Measurements from ENCODE around the gene PHEX. TPM values are rescaled to one million over a fixed set of nuclear protein-coding genes. Genes with fewer than 3 reads are reported as not detected.

Gene PHEX
- total RNA-seq, 1 donor from 2014 or later, result 4.2 TPM

DNA sequence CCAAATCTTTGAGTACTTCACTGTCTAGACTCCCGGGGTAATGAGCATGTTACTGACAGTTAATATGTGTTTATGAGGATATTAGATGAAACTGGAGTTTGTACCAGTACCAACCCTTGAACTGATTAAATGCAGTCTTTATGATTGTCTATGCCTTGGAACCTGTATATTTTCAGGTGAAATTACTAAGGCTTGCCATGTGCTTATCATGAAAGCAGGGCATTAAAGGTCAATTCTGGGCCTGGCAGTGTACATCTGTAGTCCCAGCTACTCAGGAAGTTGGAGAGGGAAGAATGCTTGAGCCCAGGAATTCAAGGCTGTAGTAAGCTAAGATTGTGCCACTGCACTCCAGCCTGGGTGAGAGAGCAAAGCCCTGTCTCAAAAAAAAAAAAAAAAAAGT, 27.6 kb downstream of the PHEX start:
- Histone ChIP-seq H3K9me3 (ENCODE audit: control insufficient read depth in 3 of 3, low read length in 3 of 3) (no peaks in the 10 kb centered on the region), H3K4me1 (ENCODE audit: control insufficient read depth in 3 of 3, insufficient read depth in 3 of 3, low read length in 3 of 3) (no peaks in the 10 kb centered on the region), H3K9ac (ENCODE audit: low read depth in 1 of 3, low read length in 3 of 3) (no peak overlapping the region), H3K4me3 (ENCODE audit: low read length in 3 of 3) (no peak overlapping the region), H3K36me3 (ENCODE audit: control insufficient read depth in 3 of 3, insufficient read depth in 3 of 3, low read length in 3 of 3) (no peaks in the 10 kb centered on the region), H3K27me3 (ENCODE audit: control insufficient read depth in 3 of 3, insufficient read depth in 3 of 3, low read length in 3 of 3) (no peaks in the 10 kb centered on the region), H3K27ac (ENCODE audit: low read depth, low read length) (no peak overlapping the region)

DNA sequence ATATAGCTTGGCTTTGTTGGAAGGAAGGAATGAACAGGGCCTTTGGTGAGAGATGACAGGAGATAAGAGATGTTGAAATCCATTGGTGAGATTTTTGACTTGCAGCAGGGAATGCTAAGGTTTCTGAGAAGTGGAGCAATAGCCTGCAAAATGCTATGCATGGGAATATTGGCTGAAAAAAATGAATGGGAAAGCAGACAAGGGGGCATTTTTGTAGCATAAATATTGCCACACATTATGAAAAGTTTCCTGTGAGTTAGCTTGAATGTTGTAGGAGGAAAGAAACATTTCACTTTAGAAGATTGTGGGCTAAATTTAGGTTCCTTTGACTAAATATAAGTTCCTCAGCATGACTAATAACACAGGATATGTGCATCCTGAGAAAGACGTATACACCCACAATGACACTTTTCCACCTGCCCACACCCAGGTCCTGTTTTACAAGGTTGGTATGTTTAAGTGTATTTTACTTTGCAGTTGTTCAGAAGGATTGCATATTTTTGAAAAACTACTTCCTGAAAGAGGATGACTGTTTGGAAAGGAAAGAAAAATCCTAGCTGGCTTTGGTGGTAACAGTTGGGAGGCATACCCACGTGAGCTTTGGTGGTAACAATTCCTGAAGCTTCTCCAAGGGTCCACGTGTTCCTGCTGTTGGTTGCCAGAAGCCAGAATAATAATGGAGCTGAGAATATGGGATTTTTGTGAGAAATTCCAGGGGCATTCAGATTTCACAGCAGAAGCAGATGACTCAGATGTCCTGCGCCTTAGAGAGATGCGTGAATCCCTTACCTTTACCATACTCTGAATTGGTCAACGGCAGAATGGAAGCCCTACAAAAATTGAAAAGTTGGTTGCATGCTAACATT, 28.5 kb downstream of the PHEX start:
- no peak overlapping the region for H3K9ac ChIP-seq (ENCODE audit: low read depth in 1 of 3, low read length in 3 of 3)
- H3K9me3 ChIP-seq (ENCODE audit: control insufficient read depth in 3 of 3, low read length in 3 of 3), result no peaks in the 10 kb centered on the region

DNA sequence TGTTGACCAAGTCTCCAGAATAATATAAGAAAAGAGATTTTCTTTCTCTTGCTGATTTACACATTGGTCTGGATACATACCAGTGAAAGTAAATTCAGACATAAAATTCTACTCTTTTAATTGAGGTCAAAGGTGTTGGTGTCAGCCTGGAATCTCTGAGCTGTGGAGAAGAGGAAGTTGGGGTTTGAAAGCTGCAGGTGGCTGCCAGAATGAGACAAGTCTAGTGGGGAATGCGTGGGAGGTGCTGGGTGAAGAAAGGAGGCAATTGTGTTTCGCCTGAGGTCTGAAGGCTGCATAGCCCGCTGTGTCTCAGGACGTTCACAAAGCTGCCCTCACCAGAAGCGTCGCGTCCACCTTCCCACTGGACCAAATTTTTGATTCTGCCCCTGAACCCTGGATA, 31.2 kb downstream of the PHEX start:
- no peaks in the 10 kb centered on the region for H3K4me1 ChIP-seq (ENCODE audit: control insufficient read depth in 3 of 3, insufficient read depth in 3 of 3, low read length in 3 of 3)
- H3K9me3 ChIP-seq (ENCODE audit: control insufficient read depth in 3 of 3, low read length in 3 of 3), result no peaks in the 10 kb centered on the region
- no peak overlapping the region for H3K27ac ChIP-seq (ENCODE audit: low read depth, low read length)
- no peaks in the 10 kb centered on the region for H3K36me3 ChIP-seq (ENCODE audit: control insufficient read depth in 3 of 3, insufficient read depth in 3 of 3, low read length in 3 of 3)
- no peaks in the 10 kb centered on the region for H3K27me3 ChIP-seq (ENCODE audit: control insufficient read depth in 3 of 3, insufficient read depth in 3 of 3, low read length in 3 of 3)
- H3K4me3 ChIP-seq (ENCODE audit: low read length in 3 of 3), result no peak overlapping the region
- no peak overlapping the region for H3K9ac ChIP-seq (ENCODE audit: low read depth in 1 of 3, low read length in 3 of 3)

More for the DNA sequence above, 28.5 kb downstream of the PHEX start:
- H3K4me3 ChIP-seq (ENCODE audit: low read length in 3 of 3), result no peak overlapping the region
- no peaks in the 10 kb centered on the region for H3K36me3 ChIP-seq (ENCODE audit: control insufficient read depth in 3 of 3, insufficient read depth in 3 of 3, low read length in 3 of 3)
- H3K27me3 ChIP-seq (ENCODE audit: control insufficient read depth in 3 of 3, insufficient read depth in 3 of 3, low read length in 3 of 3), result no peaks in the 10 kb centered on the region
- H3K27ac ChIP-seq (ENCODE audit: low read depth, low read length), result no peak overlapping the region
- H3K4me1 ChIP-seq (ENCODE audit: control insufficient read depth in 3 of 3, insufficient read depth in 3 of 3, low read length in 3 of 3), result no peaks in the 10 kb centered on the region

DNA sequence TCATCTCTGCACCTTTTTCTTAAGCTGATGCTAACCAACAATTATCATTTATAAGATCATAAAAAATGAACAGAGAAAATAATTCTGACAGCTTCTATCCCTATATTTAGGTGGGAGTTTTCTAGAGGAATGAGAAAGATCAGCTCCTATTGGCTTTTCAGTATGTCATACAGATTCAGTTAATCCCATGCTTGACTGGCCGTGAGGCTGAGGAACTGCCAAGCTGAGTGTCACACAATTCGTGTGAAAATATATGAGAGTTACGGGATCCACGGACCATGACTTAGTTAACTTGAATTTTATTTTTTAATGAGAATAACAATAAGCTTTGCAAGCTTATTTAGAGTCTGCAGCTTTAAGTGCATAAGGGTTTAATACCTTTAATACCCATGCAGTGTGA, 37.5 kb downstream of the PHEX start:
- Histone ChIP-seq H3K27ac (ENCODE audit: low read depth, low read length) (no peak overlapping the region), H3K27me3 (ENCODE audit: control insufficient read depth in 3 of 3, insufficient read depth in 3 of 3, low read length in 3 of 3) (no peaks in the 10 kb centered on the region), H3K9me3 (ENCODE audit: control insufficient read depth in 3 of 3, low read length in 3 of 3) (no peaks in the 10 kb centered on the region), H3K36me3 (ENCODE audit: control insufficient read depth in 3 of 3, insufficient read depth in 3 of 3, low read length in 3 of 3) (no peaks in the 10 kb centered on the region), H3K4me1 (ENCODE audit: control insufficient read depth in 3 of 3, insufficient read depth in 3 of 3, low read length in 3 of 3) (no peaks in the 10 kb centered on the region), H3K9ac (ENCODE audit: low read depth in 1 of 3, low read length in 3 of 3) (no peak overlapping the region), H3K4me3 (ENCODE audit: low read length in 3 of 3) (no peak overlapping the region)

DNA sequence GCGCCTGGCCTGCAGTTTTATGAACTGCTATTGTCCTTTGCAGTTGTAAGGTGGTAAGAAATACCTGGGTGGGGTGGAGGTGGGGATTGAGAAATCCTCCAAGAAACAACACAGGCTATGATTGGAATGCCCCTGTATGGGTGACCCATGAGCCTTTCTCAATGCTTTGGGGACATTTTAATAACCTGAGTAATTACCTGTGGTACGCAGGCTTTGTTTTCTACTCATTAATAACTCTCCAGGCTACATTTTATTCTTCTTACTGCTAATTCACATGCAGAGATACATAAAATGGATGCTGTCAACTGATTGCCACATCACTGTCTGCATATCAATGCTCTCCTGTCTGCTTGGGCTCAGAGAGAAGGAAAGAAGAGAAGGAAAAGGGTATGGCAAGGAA, 41.8 kb downstream of the PHEX start:
- Histone ChIP-seq H3K27ac (ENCODE audit: low read depth, low read length) (no peak overlapping the region), H3K9me3 (ENCODE audit: control insufficient read depth in 3 of 3, low read length in 3 of 3) (no peaks in the 10 kb centered on the region), H3K4me1 (ENCODE audit: control insufficient read depth in 3 of 3, insufficient read depth in 3 of 3, low read length in 3 of 3) (no peaks in the 10 kb centered on the region), H3K36me3 (ENCODE audit: control insufficient read depth in 3 of 3, insufficient read depth in 3 of 3, low read length in 3 of 3) (no peaks in the 10 kb centered on the region), H3K4me3 (ENCODE audit: low read length in 3 of 3) (no peak overlapping the region), H3K27me3 (ENCODE audit: control insufficient read depth in 3 of 3, insufficient read depth in 3 of 3, low read length in 3 of 3) (no peaks in the 10 kb centered on the region), H3K9ac (ENCODE audit: low read depth in 1 of 3, low read length in 3 of 3) (no peak overlapping the region)

DNA sequence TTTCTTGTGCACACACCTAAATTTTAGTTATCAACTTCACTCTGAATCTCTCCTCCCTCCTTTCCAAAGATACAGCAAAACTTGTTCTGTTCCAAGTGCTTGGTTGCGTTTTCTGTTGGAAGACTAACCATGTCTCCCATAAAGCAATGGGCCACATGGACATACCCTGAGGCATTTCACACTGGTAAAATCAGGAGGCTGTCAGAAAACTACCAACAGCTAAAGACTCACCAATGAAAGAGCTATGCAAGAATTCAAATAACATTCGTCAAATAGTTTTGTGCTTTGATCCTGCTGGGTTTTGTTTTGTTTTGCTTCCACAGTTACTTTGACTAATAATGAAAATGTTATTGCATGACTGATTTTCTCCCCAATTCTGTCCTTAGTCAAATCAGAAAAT, 46.0 kb downstream of the PHEX start:
- Histone ChIP-seq H3K9ac (ENCODE audit: low read depth in 1 of 3, low read length in 3 of 3) (no peak overlapping the region), H3K27me3 (ENCODE audit: control insufficient read depth in 3 of 3, insufficient read depth in 3 of 3, low read length in 3 of 3) (no peaks in the 10 kb centered on the region), H3K27ac (ENCODE audit: low read depth, low read length) (no peak overlapping the region)

DNA sequence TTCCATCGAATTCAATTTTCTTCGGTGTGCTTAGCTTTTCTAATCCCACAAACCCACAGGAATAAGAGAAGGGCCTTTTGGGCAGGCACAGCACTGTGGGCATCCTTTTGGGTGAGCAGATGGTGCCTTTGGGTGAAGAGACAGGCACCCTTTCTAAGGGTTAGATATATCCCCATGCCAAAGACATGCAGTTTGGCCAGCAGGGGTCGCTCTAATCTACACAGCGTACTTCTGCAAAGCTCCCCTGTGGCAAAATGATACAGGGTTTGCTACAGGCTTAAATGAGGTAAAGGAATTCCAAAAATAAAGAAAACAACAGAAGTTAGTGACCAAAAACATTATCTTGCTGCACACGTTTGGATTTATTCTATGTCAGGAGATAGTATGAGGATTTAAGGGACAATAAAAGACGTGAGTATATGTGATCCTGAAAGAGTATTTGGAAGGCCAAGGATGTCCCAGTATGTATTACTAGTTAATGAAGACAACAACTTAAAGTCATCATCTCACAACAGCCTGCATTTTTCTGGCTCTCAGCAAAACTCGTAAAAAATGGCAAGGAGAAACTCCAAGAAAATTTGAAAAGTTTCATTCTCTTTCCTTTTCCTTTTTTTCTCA, 49.5 kb downstream of the PHEX start:
- Histone ChIP-seq H3K36me3 (ENCODE audit: control insufficient read depth in 3 of 3, insufficient read depth in 3 of 3, low read length in 3 of 3) (no peaks in the 10 kb centered on the region), H3K27ac (ENCODE audit: low read depth, low read length) (no peak overlapping the region), H3K27me3 (ENCODE audit: control insufficient read depth in 3 of 3, insufficient read depth in 3 of 3, low read length in 3 of 3) (no peaks in the 10 kb centered on the region), H3K4me3 (ENCODE audit: low read length in 3 of 3) (no peak overlapping the region), H3K9me3 (ENCODE audit: control insufficient read depth in 3 of 3, low read length in 3 of 3) (no peaks in the 10 kb centered on the region), H3K4me1 (ENCODE audit: control insufficient read depth in 3 of 3, insufficient read depth in 3 of 3, low read length in 3 of 3) (no peaks in the 10 kb centered on the region), H3K9ac (ENCODE audit: low read depth in 1 of 3, low read length in 3 of 3) (no peak overlapping the region)

More for the DNA sequence above, 46.0 kb downstream of the PHEX start:
- no peaks in the 10 kb centered on the region for H3K9me3 ChIP-seq (ENCODE audit: control insufficient read depth in 3 of 3, low read length in 3 of 3)
- H3K36me3 ChIP-seq (ENCODE audit: control insufficient read depth in 3 of 3, insufficient read depth in 3 of 3, low read length in 3 of 3), result no peaks in the 10 kb centered on the region
- H3K4me1 ChIP-seq (ENCODE audit: control insufficient read depth in 3 of 3, insufficient read depth in 3 of 3, low read length in 3 of 3), result no peaks in the 10 kb centered on the region
- H3K4me3 ChIP-seq (ENCODE audit: low read length in 3 of 3), result no peak overlapping the region

DNA sequence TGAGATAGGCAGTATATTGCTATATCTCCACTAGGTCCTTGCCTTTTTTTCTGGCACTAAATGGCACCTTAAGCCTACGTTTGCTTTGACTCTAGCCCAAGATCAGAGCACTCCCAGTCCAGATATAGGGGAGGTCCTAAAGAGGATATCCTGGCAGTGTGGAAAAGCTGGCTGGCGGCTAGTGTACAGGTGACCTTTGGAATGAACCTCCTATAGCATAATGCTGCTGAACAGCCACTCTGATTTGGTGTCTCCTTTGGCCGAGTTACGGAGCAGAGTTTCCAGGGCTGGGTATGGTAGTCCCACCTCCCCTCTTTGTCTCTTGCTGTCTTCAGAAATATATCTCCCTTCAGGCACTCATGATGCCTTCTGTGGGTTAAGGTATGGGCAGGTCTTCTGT, 53.9 kb downstream of the PHEX start:
- no peaks in the 10 kb centered on the region for H3K36me3 ChIP-seq (ENCODE audit: control insufficient read depth in 3 of 3, insufficient read depth in 3 of 3, low read length in 3 of 3)
- no peaks in the 10 kb centered on the region for H3K4me1 ChIP-seq (ENCODE audit: control insufficient read depth in 3 of 3, insufficient read depth in 3 of 3, low read length in 3 of 3)
- no peak overlapping the region for H3K9ac ChIP-seq (ENCODE audit: low read depth in 1 of 3, low read length in 3 of 3)
- no peak overlapping the region for H3K4me3 ChIP-seq (ENCODE audit: low read length in 3 of 3)
- no peaks in the 10 kb centered on the region for H3K9me3 ChIP-seq (ENCODE audit: control insufficient read depth in 3 of 3, low read length in 3 of 3)
- H3K27me3 ChIP-seq (ENCODE audit: control insufficient read depth in 3 of 3, insufficient read depth in 3 of 3, low read length in 3 of 3), result no peaks in the 10 kb centered on the region
- H3K27ac ChIP-seq (ENCODE audit: low read depth, low read length), result no peak overlapping the region

DNA sequence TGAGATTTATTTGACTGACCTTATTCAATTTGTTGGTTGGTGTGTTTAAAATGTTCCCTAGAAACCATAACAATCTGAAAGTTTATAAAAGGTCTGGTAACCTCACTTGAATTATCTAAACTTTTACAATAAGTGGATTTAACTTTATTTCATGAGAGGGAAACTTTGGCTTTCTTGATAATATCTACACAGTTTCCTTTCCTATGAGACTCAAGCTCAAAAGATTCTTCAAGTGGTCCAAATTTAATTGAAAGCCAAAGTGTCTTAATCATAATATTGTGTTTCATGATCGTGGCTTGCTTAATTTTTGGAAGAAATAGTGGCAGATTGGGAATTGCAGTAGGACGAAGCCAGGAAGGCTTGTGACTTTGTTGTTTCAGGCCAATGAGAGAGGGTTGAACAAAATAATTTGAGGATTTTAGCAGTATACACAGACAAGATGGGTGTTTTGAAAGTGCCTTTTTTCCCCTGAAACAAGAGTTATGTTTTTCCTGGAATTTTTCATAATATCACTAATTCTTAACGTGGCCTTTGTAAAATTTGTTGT, 55.0 kb downstream of the PHEX start:
- Histone ChIP-seq H3K36me3 (ENCODE audit: control insufficient read depth in 3 of 3, insufficient read depth in 3 of 3, low read length in 3 of 3) (no peaks in the 10 kb centered on the region), H3K9me3 (ENCODE audit: control insufficient read depth in 3 of 3, low read length in 3 of 3) (no peaks in the 10 kb centered on the region), H3K27ac (ENCODE audit: low read depth, low read length) (no peak overlapping the region), H3K27me3 (ENCODE audit: control insufficient read depth in 3 of 3, insufficient read depth in 3 of 3, low read length in 3 of 3) (no peaks in the 10 kb centered on the region), H3K9ac (ENCODE audit: low read depth in 1 of 3, low read length in 3 of 3) (no peak overlapping the region), H3K4me3 (ENCODE audit: low read length in 3 of 3) (no peak overlapping the region), H3K4me1 (ENCODE audit: control insufficient read depth in 3 of 3, insufficient read depth in 3 of 3, low read length in 3 of 3) (no peaks in the 10 kb centered on the region)

DNA sequence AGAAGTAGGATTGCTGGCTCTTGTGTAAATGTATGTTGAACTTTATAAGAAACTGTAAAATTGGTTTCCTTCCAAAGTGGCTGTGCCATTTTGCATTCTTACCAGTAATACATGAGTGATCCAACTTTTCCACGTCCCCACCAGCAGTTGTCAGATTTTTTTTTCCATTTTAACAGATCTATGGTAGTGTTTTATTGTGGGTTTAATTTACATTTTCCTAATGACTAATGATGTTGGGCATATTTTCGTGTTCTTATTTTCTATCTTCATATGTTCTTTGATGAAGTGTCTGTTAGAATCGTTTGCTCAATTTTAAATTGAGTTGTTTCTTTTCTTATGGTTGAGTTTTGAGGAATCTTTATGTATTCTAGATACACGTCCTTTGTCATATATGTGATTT, 56.2 kb downstream of the PHEX start:
- Histone ChIP-seq H3K9ac (ENCODE audit: low read depth in 1 of 3, low read length in 3 of 3) (no peak overlapping the region), H3K36me3 (ENCODE audit: control insufficient read depth in 3 of 3, insufficient read depth in 3 of 3, low read length in 3 of 3) (no peaks in the 10 kb centered on the region), H3K9me3 (ENCODE audit: control insufficient read depth in 3 of 3, low read length in 3 of 3) (no peaks in the 10 kb centered on the region), H3K27me3 (ENCODE audit: control insufficient read depth in 3 of 3, insufficient read depth in 3 of 3, low read length in 3 of 3) (no peaks in the 10 kb centered on the region), H3K4me1 (ENCODE audit: control insufficient read depth in 3 of 3, insufficient read depth in 3 of 3, low read length in 3 of 3) (no peaks in the 10 kb centered on the region), H3K27ac (ENCODE audit: low read depth, low read length) (no peak overlapping the region), H3K4me3 (ENCODE audit: low read length in 3 of 3) (no peak overlapping the region)

All from skeletal muscle tissue (tissue), 4 donors.